HCT116 (cell line): ENCODE data around the gene C1orf159. TPM values are rescaled to one million over a fixed set of nuclear protein-coding genes. Genes with fewer than 3 reads are reported as not detected.

ENCODE experiments used
- ATAC-seq: fragments of 200-7000 bp; cut with Tn5 transposase; 2 replicates; pipeline ENCODE4 v1.9.1; 2020; ENCODE audit warnings: mild to moderate bottlenecking, moderate library complexity
- BruUV-seq: library from RNA; stranded (reverse); fragments of 400-500 nt; replicated peaks from 2 replicates; lab custom pipeline; 2021; lab: Mats Ljungman, UMichigan
- CTCF ChIA-PET: fragments of 300-600 bp; sonication (Branson Sonifier 250); formaldehyde crosslinking; loops from one replicate; lab custom pipeline; 2021; ENCODE audit warnings: antibody characterized with exemption; lab: Charles Lee
- POLR2A ChIA-PET: fragments of 300-600, 350-600 bp; sonication (Branson Sonifier 250); formaldehyde crosslinking; loops from one replicate; lab custom pipeline; 2021; ENCODE audit warnings: antibody characterized with exemption; lab: Charles Lee
- RAD21 ChIA-PET, 2 experiments: fragments of 300-600 bp; sonication (Branson Sonifier 250); formaldehyde crosslinking; loops; one replicate each; lab custom pipeline; 2023; ENCODE audit warnings: low total read pairs in 2 of 2; ENCODE audit not compliant: uncharacterized antibody in 2 of 2, unreplicated experiment in 2 of 2, low non-redundant PET in 1 of 2; lab: Charles Lee
- DNase-seq: peaks from one replicate; pipeline ENCODE4 v3.0.0-alpha.2; 2010; ENCODE audit warnings: low read depth, low spot score
- H2AFZ ChIP-seq: fragments of 200-600 bp; shearing (Covaris generic), sonication (generic); 2 replicates; pipeline ENCODE4 v1.6.1; 2017; ENCODE audit warnings: low read depth, mixed run types, mixed read lengths, antibody characterized with exemption, low read length; ENCODE audit not compliant: poor library complexity, severe bottlenecking
- H3K27ac ChIP-seq: 2 replicates; pipeline ENCODE4 v1.5.1; 2012; ENCODE audit warnings: low read depth, low read length
- H3K27me3 ChIP-seq: fragments of 200-600 bp; sonication (generic); 2 replicates; pipeline ENCODE4 v1.6.1; 2016; ENCODE audit warnings: mixed run types, low read length, mixed read lengths; ENCODE audit not compliant: insufficient read depth
- H3K36me3 ChIP-seq, 2 experiments: fragments of 200-500 bp in 1 of 2; fragments of 200-600 bp in 1 of 2; sonication (Bioruptor generic) in 1 of 2; sonication (generic) in 1 of 2; 2 replicates each; pipeline versions ENCODE4 v1.5.1 to v1.6.1; 2014 to 2016; ENCODE audit warnings: low read length in 2 of 2, inconsistent platforms in 1 of 2, mixed read lengths in 1 of 2, mixed run types in 1 of 2; ENCODE audit not compliant: insufficient read depth in 2 of 2, control insufficient read depth in 1 of 2
- H3K4me1 ChIP-seq, 2 experiments: fragments of 200-600 bp in 1 of 2; sonication (generic) in 1 of 2; 2 replicates each; pipeline versions ENCODE4 v1.5.1 to v1.6.1; 2012 to 2017; ENCODE audit warnings: low read length in 2 of 2, inconsistent platforms in 1 of 2, mild to moderate bottlenecking in 1 of 2, mixed read lengths in 1 of 2, mixed run types in 1 of 2, moderate library complexity in 1 of 2; ENCODE audit not compliant: insufficient read depth in 2 of 2, control insufficient read depth in 1 of 2
- H3K4me2 ChIP-seq: fragments of 200-600 bp; sonication (generic); 2 replicates; pipeline ENCODE4 v1.6.1; 2017; ENCODE audit warnings: mixed run types, low read length, mixed read lengths
- H3K4me3 ChIP-seq, 2 experiments: fragments of 200-600 bp in 1 of 2; sonication (generic) in 1 of 2; replicated peaks in 1 of 2; 2 replicates each; pipeline ENCODE4 v1.5.1; 2011 to 2016; ENCODE audit warnings: low read length in 2 of 2, control low read depth in 1 of 2, low read depth in 1 of 2, mild to moderate bottlenecking in 1 of 2, mixed read lengths in 1 of 2, mixed run types in 1 of 2
- H3K79me2 ChIP-seq: fragments of 200-600 bp; sonication (generic); 2 replicates; pipeline ENCODE4 v1.6.1; 2017; ENCODE audit warnings: mild to moderate bottlenecking, mixed run types, low read length, moderate library complexity, mixed read lengths; ENCODE audit not compliant: insufficient read depth
- H3K9ac ChIP-seq: fragments of 200-600 bp; sonication (generic); 2 replicates; pipeline ENCODE4 v1.6.1; 2016; ENCODE audit warnings: low read length, mixed read lengths
- H3K9me2 ChIP-seq: fragments of 200-600 bp; sonication (generic), shearing (Covaris generic); 2 replicates; pipeline ENCODE4 v1.6.1; 2017; ENCODE audit warnings: mixed run types, mild to moderate bottlenecking, moderate library complexity; ENCODE audit not compliant: insufficient read depth
- H3K9me3 ChIP-seq, 2 experiments: fragments of 200-500 bp in 1 of 2; fragments of 200-600 bp in 1 of 2; sonication (Bioruptor generic) in 1 of 2; sonication (generic) in 1 of 2; 2 replicates each; pipeline ENCODE4 v1.6.1; 2014 to 2017; ENCODE audit warnings: low read length in 2 of 2, mixed read lengths in 2 of 2, inconsistent platforms in 1 of 2, low read depth in 1 of 2, mild to moderate bottlenecking in 1 of 2, mixed run types in 1 of 2, moderate library complexity in 1 of 2; ENCODE audit not compliant: control insufficient read depth in 1 of 2, insufficient read depth in 1 of 2
- H4K20me1 ChIP-seq: fragments of 200-600 bp; sonication (generic), shearing (Covaris generic); 2 replicates; pipeline ENCODE4 v1.6.1; 2017; ENCODE audit warnings: mixed run types, mild to moderate bottlenecking, moderate library complexity; ENCODE audit not compliant: insufficient read depth
- CBX3 ChIP-seq: IDR thresholded peaks from 2 replicates; pipeline ENCODE4 v1.6.1; 2012; ENCODE audit warnings: low read depth
- CEBPB ChIP-seq: IDR thresholded peaks from 2 replicates; pipeline ENCODE4 v1.6.1; 2012; ENCODE audit warnings: low read depth
- ELF1 ChIP-seq: IDR thresholded peaks from 2 replicates; pipeline ENCODE4 v1.6.1; 2012; ENCODE audit warnings: low read depth, borderline replicate concordance
- EZH2 ChIP-seq: fragments of 200-600 bp; sonication (generic); IDR thresholded peaks from 2 replicates; pipeline ENCODE4 v1.6.1; 2017; ENCODE audit warnings: antibody characterized with exemption, mixed run types
- EZH2phosphoT487 ChIP-seq: fragments of 200-600 bp; IDR thresholded peaks from 2 replicates; pipeline ENCODE4 v1.6.1; 2018; ENCODE audit warnings: antibody characterized with exemption, borderline replicate concordance
- FOSL1 ChIP-seq: IDR thresholded peaks from 2 replicates; pipeline ENCODE4 v1.6.1; 2012; ENCODE audit warnings: low read depth
- POLR2A ChIP-seq: IDR thresholded peaks from 2 replicates; pipeline ENCODE4 v1.7.0; 2011; ENCODE audit warnings: borderline replicate concordance; ENCODE audit not compliant: insufficient read depth, insufficient read length; ENCODE audit errors: extremely low read depth
- POLR2AphosphoS5 ChIP-seq: IDR thresholded peaks from 2 replicates; pipeline ENCODE4 v1.6.1; 2011; ENCODE audit warnings: mild to moderate bottlenecking, low read depth, low read length, moderate library complexity
- SRF ChIP-seq: IDR thresholded peaks from 2 replicates; pipeline ENCODE4 v1.6.1; 2012; ENCODE audit warnings: low read depth
- YY1 ChIP-seq: IDR thresholded peaks from 2 replicates; pipeline ENCODE4 v1.6.1; 2011; ENCODE audit warnings: low read length, low read depth, moderate library complexity, mild to moderate bottlenecking; ENCODE audit not compliant: insufficient replicate concordance; ENCODE audit errors: extremely low read depth
- ZFX ChIP-seq: fragments of 450-650 bp; IDR thresholded peaks from 2 replicates; pipeline ENCODE4 v1.6.1; 2017
- ZNF274 ChIP-seq: fragments of 200-500 bp; sonication (Bioruptor generic); IDR thresholded peaks from 2 replicates; pipeline ENCODE4 v1.6.1; 2014; ENCODE audit warnings: mild to moderate bottlenecking, low read depth, low read length, inconsistent platforms
- intact Hi-C: fragments of 100-400 bp; cut with micrococcal nuclease; formaldehyde crosslinking; loops from 2 replicates; pipeline ENCODE4 v1.10.0; 2022
- total RNA-seq: library from RNA; stranded (reverse); gene quantifications from one replicate; pipeline ENCODE4 v1.2.1, GENCODE V29; 2021; ENCODE audit not compliant: unreplicated experiment
- TF ChIP-seq, protein P1 (sequence below): IDR thresholded peaks from 2 replicates; pipeline ENCODE4 v1.6.1; 2011; ENCODE audit warnings: mild to moderate bottlenecking, low read length, moderate library complexity; ENCODE audit not compliant: insufficient replicate concordance; ENCODE audit errors: extremely low read depth
- TF ChIP-seq, protein P2 (sequence below): IDR thresholded peaks from 2 replicates; pipeline ENCODE4 v1.6.1; 2012

The C1orf159 gene
- total RNA-seq, 1 experiment from 2014 or later = 22.7 TPM

DNA sequence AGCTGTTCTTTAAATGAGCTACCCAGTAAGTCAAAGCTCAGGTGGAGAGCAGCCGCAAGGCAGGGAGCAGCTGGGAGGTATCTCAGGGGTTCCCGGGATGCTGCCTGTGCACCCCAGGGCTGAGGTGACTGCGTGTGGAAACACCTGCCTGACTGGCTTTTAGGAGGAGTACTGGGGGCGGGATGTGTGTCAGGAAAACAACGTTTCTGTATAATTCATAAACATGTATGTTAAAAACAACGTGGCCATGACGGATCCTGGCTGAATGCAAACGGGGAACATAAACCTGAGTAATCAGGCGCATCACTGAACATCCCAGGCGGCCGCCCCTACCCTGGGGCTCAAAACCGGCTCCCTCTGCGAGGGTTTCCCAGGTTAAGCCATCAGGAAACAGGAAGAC is 1.5 kb downstream of the C1orf159 start (continued):
- no peak for TF ChIP-seq CBX3
- no peak for TF ChIP-seq ELF1
- TF ChIP-seq CEBPB = no peak

DNA sequence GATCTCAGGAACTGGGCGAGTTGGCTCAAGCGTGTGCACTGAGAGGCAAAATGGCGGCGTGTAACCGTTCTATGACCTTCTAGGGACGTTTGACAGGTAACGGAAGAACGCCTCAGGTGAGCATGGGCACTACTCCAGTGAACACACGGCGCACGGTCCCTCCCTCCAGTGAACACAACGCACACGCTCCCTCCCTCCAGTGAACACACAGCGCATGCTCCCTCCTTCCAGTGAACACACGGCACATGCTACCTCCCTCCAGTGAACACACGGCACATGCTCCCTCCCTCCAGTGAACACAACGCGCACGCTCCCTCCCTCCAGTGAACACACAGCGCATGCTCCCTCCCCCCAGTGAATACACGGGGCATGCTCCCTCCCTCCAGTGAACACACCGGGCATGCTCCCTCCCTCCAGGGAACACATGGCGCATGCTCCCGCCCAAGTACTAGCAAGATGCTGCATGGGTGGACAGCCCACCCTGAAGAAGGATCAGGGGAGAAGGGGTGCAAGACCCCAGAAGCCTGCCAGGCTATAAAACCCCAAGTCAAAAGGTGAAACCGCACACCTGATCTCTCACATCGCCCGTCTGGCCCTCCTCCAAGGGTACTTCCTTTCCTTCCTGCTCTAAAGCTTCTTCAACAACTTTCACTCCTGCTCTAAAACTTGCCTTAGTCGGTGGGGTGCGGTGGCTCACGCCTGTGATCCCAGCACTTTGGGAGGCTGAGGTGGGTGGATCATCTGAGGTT is 3.5 kb downstream of the C1orf159 start:
- DNase-seq = no peak
- no peak for ATAC-seq

DNA sequence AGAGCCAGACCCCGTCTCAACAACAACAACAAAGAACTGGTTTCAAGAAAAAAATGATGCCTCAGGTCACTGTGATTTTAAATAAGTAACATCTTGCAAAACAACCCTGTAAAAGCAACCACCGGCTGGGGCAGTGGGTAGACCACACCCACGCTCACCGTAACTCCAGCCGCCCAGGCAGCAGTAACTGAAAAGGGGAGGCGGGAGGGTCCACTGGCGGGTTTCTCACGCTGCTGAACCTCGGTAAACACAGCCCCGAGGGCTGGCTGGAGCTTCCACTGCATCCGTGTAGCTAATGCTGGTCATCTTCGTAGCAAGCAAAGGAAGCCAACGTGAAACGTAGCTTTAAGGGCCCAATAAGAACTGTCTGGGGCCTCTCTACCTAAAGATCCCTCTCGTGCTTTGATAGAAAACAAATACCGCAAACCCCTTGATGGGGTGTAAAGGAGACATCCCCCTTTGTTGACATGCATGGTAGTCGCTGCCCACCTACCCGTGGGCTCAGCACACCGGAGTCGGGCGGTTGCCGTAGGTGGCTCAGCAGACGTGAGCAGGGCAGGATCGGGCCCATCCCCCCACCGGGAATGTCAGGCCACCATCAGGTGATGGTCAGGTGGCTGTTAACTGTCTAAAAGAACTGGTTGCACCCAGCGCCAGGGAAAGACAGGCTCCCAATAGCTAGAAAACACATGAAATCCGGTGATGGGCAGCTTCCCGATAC is 4.2 kb downstream of the C1orf159 start:
- DNase-seq = no peak
- RAD21 ChIA-PET = no interaction called here
- no peaks in the 10 kb centered on the region for H3K9me3 ChIP-seq
- H3K4me1 ChIP-seq = peaks cover 3 to 9% of the 10 kb centered on the region in 2 experiments; a peak in 3 of 4 replicates
- H3K4me2 ChIP-seq = no peak overlapping the region
- H2AFZ ChIP-seq = no peak overlapping the region
- POLR2A ChIA-PET = no interaction called here
- H3K9ac ChIP-seq = no peak overlapping the region
- H3K4me3 ChIP-seq = no peak overlapping the region
- BruUV-seq = no TSS peak
- no peaks in the 10 kb centered on the region for H3K9me2 ChIP-seq
- intact Hi-C loops = no loop called here
- H3K79me2 ChIP-seq = peaks cover 65% of the 10 kb centered on the region
- no peak overlapping the region for H3K27ac ChIP-seq
- TF ChIP-seq ELF1 (no peak), POLR2A (no peak), ZNF274 (no peak), CEBPB (no peak), FOSL1 (no peak), EZH2 (no peak), CBX3 (no peak), POLR2AphosphoS5 (no peak), ZFX (no peak), EZH2phosphoT487 (no peak)
- TF ChIP-seq, protein P1, sequence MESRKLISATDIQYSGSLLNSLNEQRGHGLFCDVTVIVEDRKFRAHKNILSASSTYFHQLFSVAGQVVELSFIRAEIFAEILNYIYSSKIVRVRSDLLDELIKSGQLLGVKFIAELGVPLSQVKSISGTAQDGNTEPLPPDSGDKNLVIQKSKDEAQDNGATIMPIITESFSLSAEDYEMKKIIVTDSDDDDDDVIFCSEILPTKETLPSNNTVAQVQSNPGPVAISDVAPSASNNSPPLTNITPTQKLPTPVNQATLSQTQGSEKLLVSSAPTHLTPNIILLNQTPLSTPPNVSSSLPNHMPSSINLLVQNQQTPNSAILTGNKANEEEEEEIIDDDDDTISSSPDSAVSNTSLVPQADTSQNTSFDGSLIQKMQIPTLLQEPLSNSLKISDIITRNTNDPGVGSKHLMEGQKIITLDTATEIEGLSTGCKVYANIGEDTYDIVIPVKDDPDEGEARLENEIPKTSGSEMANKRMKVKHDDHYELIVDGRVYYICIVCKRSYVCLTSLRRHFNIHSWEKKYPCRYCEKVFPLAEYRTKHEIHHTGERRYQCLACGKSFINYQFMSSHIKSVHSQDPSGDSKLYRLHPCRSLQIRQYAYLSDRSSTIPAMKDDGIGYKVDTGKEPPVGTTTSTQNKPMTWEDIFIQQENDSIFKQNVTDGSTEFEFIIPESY = no peak
- TF ChIP-seq, protein P2, sequence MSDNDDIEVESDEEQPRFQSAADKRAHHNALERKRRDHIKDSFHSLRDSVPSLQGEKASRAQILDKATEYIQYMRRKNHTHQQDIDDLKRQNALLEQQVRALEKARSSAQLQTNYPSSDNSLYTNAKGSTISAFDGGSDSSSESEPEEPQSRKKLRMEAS = no peak
- no peaks in the 10 kb centered on the region for H3K27me3 ChIP-seq
- no peak for ATAC-seq
- H4K20me1 ChIP-seq = no peaks in the 10 kb centered on the region
- H3K36me3 ChIP-seq = peaks cover 0 to 10% of the 10 kb centered on the region in 2 experiments; a peak in 2 of 4 replicates
- CTCF ChIA-PET = no interaction called here

More for the DNA sequence above, 3.5 kb downstream of the C1orf159 start:
- no peaks in the 10 kb centered on the region for H3K27me3 ChIP-seq
- no peak overlapping the region for H2AFZ ChIP-seq
- H3K9ac ChIP-seq = no peak overlapping the region
- no peak for TF ChIP-seq SRF
- TF ChIP-seq YY1 = no peak
- no peak for TF ChIP-seq EZH2phosphoT487
- no peak for TF ChIP-seq EZH2
- TF ChIP-seq, all 23 proteins: peak for 0
- no peak overlapping the region for H3K4me3 ChIP-seq
- ChIA-PET RAD21 (no interaction called here), CTCF (no interaction called here), POLR2A (no interaction called here)
- no peaks in the 10 kb centered on the region for H4K20me1 ChIP-seq
- no peak overlapping the region for H3K27ac ChIP-seq
- no TSS peak for BruUV-seq
- H3K9me3 ChIP-seq = no peaks in the 10 kb centered on the region
- intact Hi-C loops = no loop called here
- no peak overlapping the region for H3K4me2 ChIP-seq
- no peaks in the 10 kb centered on the region for H3K9me2 ChIP-seq
- peaks cover 3 to 9% of the 10 kb centered on the region in 2 experiments; a peak in 3 of 4 replicates for H3K4me1 ChIP-seq
- peaks cover 59% of the 10 kb centered on the region for H3K79me2 ChIP-seq
- peaks cover 0 to 10% of the 10 kb centered on the region in 2 experiments; a peak in 2 of 4 replicates for H3K36me3 ChIP-seq
